SK-N-SH treated with all-trans-retinoic acid at 6 μM for 48 hours (cell line): ENCODE measurements around the gene NDC80.
"Not testable (repeated sequence)": the region's sequence is repeated elsewhere in the genome, so short reads cannot be mapped to it uniquely, and the experiment has no call there.

Experiments
- CSDC2 ChIP-seq: fragments of 250-450 bp; sonication (Bioruptor Pico); IDR thresholded peaks from 2 replicates; pipeline ENCODE4 v1.5.0; 2020; ENCODE audit warnings: mild to moderate bottlenecking, moderate library complexity
- ESRRG ChIP-seq: fragments of 250-450 bp; sonication (Bioruptor Pico); IDR thresholded peaks from 2 replicates; pipeline ENCODE4 v1.6.1; 2021; ENCODE audit warnings: mild to moderate bottlenecking
- GLIS3 ChIP-seq: fragments of 250-450 bp; sonication (Bioruptor Pico); IDR thresholded peaks from 2 replicates; pipeline ENCODE4 v1.5.0; 2020; ENCODE audit warnings: mild to moderate bottlenecking, moderate library complexity
- PPARA ChIP-seq: fragments of 250-450 bp; sonication (Bioruptor Pico); IDR thresholded peaks from 2 replicates; pipeline ENCODE4 v1.5.0; 2020; ENCODE audit warnings: mild to moderate bottlenecking, borderline replicate concordance
- RARB ChIP-seq: fragments of 250-450 bp; sonication (Bioruptor Pico); IDR thresholded peaks from 2 replicates; pipeline ENCODE4 v1.8.0; 2021; ENCODE audit warnings: mild to moderate bottlenecking, moderate library complexity
- ZC3H10 ChIP-seq: fragments of 250-450 bp; sonication (Bioruptor Pico); IDR thresholded peaks from 2 replicates; pipeline ENCODE4 v1.5.1; 2021; ENCODE audit warnings: mild to moderate bottlenecking, moderate library complexity
- ZFP3 ChIP-seq: fragments of 250-450 bp; sonication (Bioruptor Pico); IDR thresholded peaks from 2 replicates; pipeline ENCODE4 v1.5.0; 2020; ENCODE audit warnings: mild to moderate bottlenecking, moderate library complexity
- ZNF70 ChIP-seq: fragments of 450-650 bp; formaldehyde crosslinking; IDR thresholded peaks from 2 replicates; pipeline ENCODE4 v1.5.0; 2020; ENCODE audit warnings: mild to moderate bottlenecking, moderate library complexity
- TF ChIP-seq, protein P1 (sequence below): fragments of 250-450 bp; sonication (Bioruptor Pico); IDR thresholded peaks from 2 replicates; pipeline ENCODE4 v1.8.0; 2020; ENCODE audit warnings: mild to moderate bottlenecking, moderate library complexity, borderline replicate concordance
- TF ChIP-seq, protein P2 (sequence below): fragments of 250-450 bp; sonication (Bioruptor Pico); IDR thresholded peaks from 2 replicates; pipeline ENCODE4 v1.5.1; 2020; ENCODE audit warnings: low read depth, mild to moderate bottlenecking, moderate library complexity

DNA sequence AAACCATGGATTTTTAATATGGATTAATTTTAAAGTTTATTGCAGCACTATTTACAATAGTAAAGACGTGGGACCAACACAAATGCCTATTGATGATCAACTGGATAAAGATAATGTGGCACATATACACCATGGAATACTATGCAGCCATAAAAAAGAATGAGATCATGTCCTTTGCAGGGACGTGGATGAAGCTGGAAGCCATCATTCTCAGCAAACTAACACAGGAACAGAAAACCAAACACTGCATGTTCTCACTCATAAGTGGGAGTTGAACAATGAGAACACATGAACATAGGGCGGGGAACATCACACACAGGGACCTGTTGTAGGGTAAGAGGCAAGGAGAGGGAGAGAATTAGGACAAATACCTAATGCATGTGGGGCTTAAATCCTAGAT is 89.5 kb downstream of the NDC80 start:
- TF ChIP-seq, protein P1, sequence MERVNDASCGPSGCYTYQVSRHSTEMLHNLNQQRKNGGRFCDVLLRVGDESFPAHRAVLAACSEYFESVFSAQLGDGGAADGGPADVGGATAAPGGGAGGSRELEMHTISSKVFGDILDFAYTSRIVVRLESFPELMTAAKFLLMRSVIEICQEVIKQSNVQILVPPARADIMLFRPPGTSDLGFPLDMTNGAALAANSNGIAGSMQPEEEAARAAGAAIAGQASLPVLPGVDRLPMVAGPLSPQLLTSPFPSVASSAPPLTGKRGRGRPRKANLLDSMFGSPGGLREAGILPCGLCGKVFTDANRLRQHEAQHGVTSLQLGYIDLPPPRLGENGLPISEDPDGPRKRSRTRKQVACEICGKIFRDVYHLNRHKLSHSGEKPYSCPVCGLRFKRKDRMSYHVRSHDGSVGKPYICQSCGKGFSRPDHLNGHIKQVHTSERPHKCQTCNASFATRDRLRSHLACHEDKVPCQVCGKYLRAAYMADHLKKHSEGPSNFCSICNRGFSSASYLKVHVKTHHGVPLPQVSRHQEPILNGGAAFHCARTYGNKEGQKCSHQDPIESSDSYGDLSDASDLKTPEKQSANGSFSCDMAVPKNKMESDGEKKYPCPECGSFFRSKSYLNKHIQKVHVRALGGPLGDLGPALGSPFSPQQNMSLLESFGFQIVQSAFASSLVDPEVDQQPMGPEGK = not testable (repeated sequence)
- TF ChIP-seq ZFP3 (CRISPR knock-in tag); ESRRG (CRISPR knock-in tag); ZNF70; ZC3H10; RARB (CRISPR knock-in tag); GLIS3; PPARA; CSDC2 (CRISPR knock-in tag): not testable (repeated sequence)
- TF ChIP-seq, protein P2, sequence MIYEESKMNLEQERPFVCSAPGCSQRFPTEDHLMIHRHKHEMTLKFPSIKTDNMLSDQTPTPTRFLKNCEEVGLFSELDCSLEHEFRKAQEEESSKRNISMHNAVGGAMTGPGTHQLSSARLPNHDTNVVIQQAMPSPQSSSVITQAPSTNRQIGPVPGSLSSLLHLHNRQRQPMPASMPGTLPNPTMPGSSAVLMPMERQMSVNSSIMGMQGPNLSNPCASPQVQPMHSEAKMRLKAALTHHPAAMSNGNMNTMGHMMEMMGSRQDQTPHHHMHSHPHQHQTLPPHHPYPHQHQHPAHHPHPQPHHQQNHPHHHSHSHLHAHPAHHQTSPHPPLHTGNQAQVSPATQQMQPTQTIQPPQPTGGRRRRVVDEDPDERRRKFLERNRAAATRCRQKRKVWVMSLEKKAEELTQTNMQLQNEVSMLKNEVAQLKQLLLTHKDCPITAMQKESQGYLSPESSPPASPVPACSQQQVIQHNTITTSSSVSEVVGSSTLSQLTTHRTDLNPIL (CRISPR knock-in tag) = not testable (repeated sequence)
